A549 (cell line): Measurements from ENCODE around the gene MMP24OS. TPM values are rescaled to one million over a fixed set of nuclear protein-coding genes. Genes with fewer than 3 reads are reported as not detected.

Source experiments
- ATAC-seq, 2 experiments: fragments of 200-7000 bp in 1 of 2; fragments of >200 bp in 1 of 2; cut with Nextera tagmentation in 1 of 2; cut with Tn5 transposase in 1 of 2; 3 replicates each; pipeline versions ENCODE4 v1.8.0 to v1.9.1; 2018 to 2020; ENCODE audit warnings: mild to moderate bottlenecking in 1 of 2, moderate library complexity in 1 of 2
- CTCF ChIA-PET: fragments of 300-600 bp; sonication (Branson Sonifier 250); formaldehyde crosslinking; extraction: SDS; loops from one replicate; lab custom pipeline; 2021; ENCODE audit warnings: antibody characterized with exemption, inconsistent platforms; lab: Yijun Ruan, JAX
- POLR2A ChIA-PET: fragments of 350-600 bp; formaldehyde crosslinking; extraction: SDS; loops from one replicate; lab custom pipeline; 2021; ENCODE audit warnings: antibody characterized with exemption, inconsistent platforms; lab: Yijun Ruan, JAX
- DNase-seq, 2 experiments: peaks; one replicate each; pipeline versions ENCODE4 v3.0.0 to v3.0.0-alpha.2; 2011 to 2016; ENCODE audit warnings: low read depth in 1 of 2, low spot score in 1 of 2
- FAIRE-seq: peaks from 2 replicates; lab custom pipeline; 2011; peaks lifted over from hg19 to GRCh38; lab: Jason Lieb, UNC
- H3K27ac ChIP-seq, 2 experiments: fragments of >200 bp; sonication (Bioruptor Twin); formaldehyde crosslinking; 3 replicates each; pipeline ENCODE4 v1.5.1; 2016 to 2017
- H3K4me1 ChIP-seq: fragments of >200 bp; sonication (Bioruptor Twin); formaldehyde crosslinking; 3 replicates; pipeline ENCODE4 v1.6.1; 2016
- H3K4me2 ChIP-seq: fragments of >200 bp; sonication (Bioruptor Twin); formaldehyde crosslinking; 3 replicates; pipeline ENCODE4 v1.6.1; 2016
- H3K4me3 ChIP-seq: fragments of >200 bp; sonication (Bioruptor Twin); formaldehyde crosslinking; 3 replicates; pipeline ENCODE4 v1.5.1; 2016
- H3K9me3 ChIP-seq: fragments of >200 bp; sonication (Bioruptor Twin); formaldehyde crosslinking; 3 replicates; pipeline ENCODE4 v1.6.1; 2016
- CBX2 ChIP-seq: fragments of 200-600 bp; sonication (generic); IDR thresholded peaks from 2 replicates; pipeline ENCODE4 v1.6.1; 2016; ENCODE audit warnings: low read depth, mild to moderate bottlenecking, borderline replicate concordance
- CBX8 ChIP-seq: fragments of 200-600 bp; sonication (generic); IDR thresholded peaks from 2 replicates; pipeline ENCODE4 v1.6.1; 2016
- CHD2 ChIP-seq: fragments of 150-350 bp; IDR thresholded peaks from 2 replicates; pipeline ENCODE4 v1.6.1; 2014; ENCODE audit warnings: low read length; ENCODE audit not compliant: partially characterized antibody
- FOSB ChIP-seq: fragments of 250-450 bp; sonication (Bioruptor Pico); IDR thresholded peaks from 2 replicates; pipeline ENCODE4 v1.5.0; 2020; ENCODE audit warnings: mild to moderate bottlenecking, moderate library complexity
- FOXS1 ChIP-seq: fragments of 250-450 bp; sonication (Bioruptor Pico); IDR thresholded peaks from 2 replicates; pipeline ENCODE4 v1.5.0; 2020; ENCODE audit warnings: mild to moderate bottlenecking, moderate library complexity
- HDAC2 ChIP-seq: fragments of 200-600 bp; sonication (generic); IDR thresholded peaks from 2 replicates; pipeline ENCODE4 v1.6.1; 2016
- HOXB13 ChIP-seq: fragments of 250-450 bp; sonication (Bioruptor Pico); IDR thresholded peaks from 2 replicates; pipeline ENCODE4 v1.5.0; 2020; ENCODE audit warnings: low read depth, mild to moderate bottlenecking, moderate library complexity
- KDM5A ChIP-seq: fragments of 200-600 bp; sonication (generic); IDR thresholded peaks from 2 replicates; pipeline ENCODE4 v1.6.1; 2016; ENCODE audit warnings: antibody characterized with exemption, mild to moderate bottlenecking
- MAFK ChIP-seq: fragments of 450-650 bp; IDR thresholded peaks from 2 replicates; pipeline ENCODE4 v1.6.1; 2014; ENCODE audit not compliant: partially characterized antibody
- MYC ChIP-seq: IDR thresholded peaks from 2 replicates; pipeline ENCODE4 v1.6.1; 2012; ENCODE audit warnings: mild to moderate bottlenecking, inconsistent platforms, low read length, improper control_type of control experiment, borderline replicate concordance
- NR3C1 ChIP-seq: fragments of >200 bp; sonication (Bioruptor Twin); formaldehyde crosslinking; IDR thresholded peaks from 3 replicates; pipeline ENCODE4 v1.6.1; 2017
- ZFP36 ChIP-seq: fragments of 450-650 bp; IDR thresholded peaks from 2 replicates; pipeline ENCODE4 v1.6.1; 2014; ENCODE audit warnings: borderline replicate concordance; ENCODE audit not compliant: partially characterized antibody
- ZNF302 ChIP-seq: fragments of 250-450 bp; sonication (Bioruptor Pico); IDR thresholded peaks from 2 replicates; pipeline ENCODE4 v1.9.0; 2021; ENCODE audit warnings: inconsistent platforms, mild to moderate bottlenecking, moderate library complexity
- WGBS: methylation state at CpG from one replicate; pipeline ENCODE4 v1.1.6; 2017; ENCODE audit errors: missing lambda C conversion rate; 5-methylcytosine and 5-hydroxymethylcytosine counted together
- polyA plus RNA-seq, 4 experiments: library from polyadenylated mRNA; depleted of rRNA in 3 of 4; stranded (reverse); fragments of >200 nt; fragmentation: RNase III in 1 of 4; extraction: RNeasy Plus Mini Kit Qiagen cat#74134 plus additional on column Dnase treatment in 1 of 4; gene quantifications; 2 replicates in 3 of 4; 3 replicates in 1 of 4; pipeline ENCODE4 v1.2.3, GENCODE V29; 2011 to 2017
- TF ChIP-seq, protein P1 (sequence below): fragments of 250-450 bp; sonication (Bioruptor Pico); IDR thresholded peaks from 2 replicates; pipeline ENCODE4 v1.5.0; 2020; ENCODE audit warnings: low read depth, mild to moderate bottlenecking, moderate library complexity
- TF ChIP-seq, protein P2 (sequence below): IDR thresholded peaks from 2 replicates; pipeline ENCODE4 v1.6.1; 2012
- TF ChIP-seq, protein P3 (sequence below): fragments of >200 bp; sonication (Bioruptor Twin); formaldehyde crosslinking; IDR thresholded peaks from 3 replicates; pipeline ENCODE4 v1.6.1; 2016
- TF ChIP-seq, protein P4 (sequence below): fragments of >200 bp; sonication (Bioruptor Twin); formaldehyde crosslinking; IDR thresholded peaks from 2 replicates; pipeline ENCODE4 v1.6.1; 2016
- TF ChIP-seq, protein P5 (sequence below): fragments of 250-450 bp; sonication (Bioruptor Pico); IDR thresholded peaks from 2 replicates; pipeline ENCODE4 v1.5.0; 2021; ENCODE audit warnings: mild to moderate bottlenecking, moderate library complexity, borderline replicate concordance
- TF ChIP-seq, protein P6 (sequence below): fragments of 450-650 bp; IDR thresholded peaks from 2 replicates; pipeline ENCODE4 v1.6.1; 2014; ENCODE audit warnings: antibody characterized with exemption

The MMP24OS gene
- polyA plus RNA-seq, 2 of the 4 experiments (the other 2 are of a cell fraction): 13.6 to 40.5 TPM

DNA sequence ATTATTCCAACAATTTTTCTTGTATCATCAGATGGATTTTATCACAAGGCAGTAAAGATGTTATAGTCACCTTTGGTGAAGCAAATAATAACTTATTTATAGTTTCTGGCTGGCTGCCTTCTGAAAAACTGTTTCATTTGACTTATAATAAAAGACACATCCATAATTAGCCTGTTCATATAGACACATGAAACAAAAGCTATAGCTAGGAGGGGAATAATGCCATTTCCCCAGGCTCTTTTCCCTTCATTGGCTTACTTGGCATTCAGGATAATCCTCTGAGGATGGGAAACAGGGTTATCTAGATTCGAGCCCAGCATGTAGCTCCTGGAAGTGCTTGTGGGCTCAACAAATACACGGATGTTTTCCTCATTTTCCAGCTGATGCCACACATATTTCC, 33.9 kb downstream of the MMP24OS start:
- CTCF ChIA-PET: interaction anchor here (0.6 to 1.7 kb wide), 5 partner anchors 16 to 334 kb away, joined by 3 to 4 read pairs (median 3); partner anchors contain the start of gene MMP24OS
- TF ChIP-seq, protein P1, sequence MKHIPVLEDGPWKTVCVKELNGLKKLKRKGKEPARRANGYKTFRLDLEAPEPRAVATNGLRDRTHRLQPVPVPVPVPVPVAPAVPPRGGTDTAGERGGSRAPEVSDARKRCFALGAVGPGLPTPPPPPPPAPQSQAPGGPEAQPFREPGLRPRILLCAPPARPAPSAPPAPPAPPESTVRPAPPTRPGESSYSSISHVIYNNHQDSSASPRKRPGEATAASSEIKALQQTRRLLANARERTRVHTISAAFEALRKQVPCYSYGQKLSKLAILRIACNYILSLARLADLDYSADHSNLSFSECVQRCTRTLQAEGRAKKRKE: no peak
- TF ChIP-seq KDM5A (no peak), CBX2 (no peak), HDAC2 (no peak), ZNF302 (CRISPR knock-in tag) (no peak), MYC (no peak), FOSB (CRISPR knock-in tag) (no peak), FOXS1 (no peak), CBX8 (no peak), ZFP36 (no peak), HOXB13 (CRISPR knock-in tag) (no peak), MAFK (no peak), CHD2 (no peak), NR3C1 (no peak)
- TF ChIP-seq, protein P2, sequence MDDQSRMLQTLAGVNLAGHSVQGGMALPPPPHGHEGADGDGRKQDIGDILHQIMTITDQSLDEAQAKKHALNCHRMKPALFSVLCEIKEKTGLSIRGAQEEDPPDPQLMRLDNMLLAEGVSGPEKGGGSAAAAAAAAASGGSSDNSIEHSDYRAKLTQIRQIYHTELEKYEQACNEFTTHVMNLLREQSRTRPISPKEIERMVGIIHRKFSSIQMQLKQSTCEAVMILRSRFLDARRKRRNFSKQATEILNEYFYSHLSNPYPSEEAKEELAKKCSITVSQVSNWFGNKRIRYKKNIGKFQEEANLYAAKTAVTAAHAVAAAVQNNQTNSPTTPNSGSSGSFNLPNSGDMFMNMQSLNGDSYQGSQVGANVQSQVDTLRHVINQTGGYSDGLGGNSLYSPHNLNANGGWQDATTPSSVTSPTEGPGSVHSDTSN: no peak
- TF ChIP-seq, protein P3, sequence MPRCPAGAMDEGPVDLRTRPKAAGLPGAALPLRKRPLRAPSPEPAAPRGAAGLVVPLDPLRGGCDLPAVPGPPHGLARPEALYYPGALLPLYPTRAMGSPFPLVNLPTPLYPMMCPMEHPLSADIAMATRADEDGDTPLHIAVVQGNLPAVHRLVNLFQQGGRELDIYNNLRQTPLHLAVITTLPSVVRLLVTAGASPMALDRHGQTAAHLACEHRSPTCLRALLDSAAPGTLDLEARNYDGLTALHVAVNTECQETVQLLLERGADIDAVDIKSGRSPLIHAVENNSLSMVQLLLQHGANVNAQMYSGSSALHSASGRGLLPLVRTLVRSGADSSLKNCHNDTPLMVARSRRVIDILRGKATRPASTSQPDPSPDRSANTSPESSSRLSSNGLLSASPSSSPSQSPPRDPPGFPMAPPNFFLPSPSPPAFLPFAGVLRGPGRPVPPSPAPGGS: no peak
- TF ChIP-seq, protein P4, sequence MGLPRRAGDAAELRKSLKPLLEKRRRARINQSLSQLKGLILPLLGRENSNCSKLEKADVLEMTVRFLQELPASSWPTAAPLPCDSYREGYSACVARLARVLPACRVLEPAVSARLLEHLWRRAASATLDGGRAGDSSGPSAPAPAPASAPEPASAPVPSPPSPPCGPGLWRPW: no peak
- TF ChIP-seq, protein P5, sequence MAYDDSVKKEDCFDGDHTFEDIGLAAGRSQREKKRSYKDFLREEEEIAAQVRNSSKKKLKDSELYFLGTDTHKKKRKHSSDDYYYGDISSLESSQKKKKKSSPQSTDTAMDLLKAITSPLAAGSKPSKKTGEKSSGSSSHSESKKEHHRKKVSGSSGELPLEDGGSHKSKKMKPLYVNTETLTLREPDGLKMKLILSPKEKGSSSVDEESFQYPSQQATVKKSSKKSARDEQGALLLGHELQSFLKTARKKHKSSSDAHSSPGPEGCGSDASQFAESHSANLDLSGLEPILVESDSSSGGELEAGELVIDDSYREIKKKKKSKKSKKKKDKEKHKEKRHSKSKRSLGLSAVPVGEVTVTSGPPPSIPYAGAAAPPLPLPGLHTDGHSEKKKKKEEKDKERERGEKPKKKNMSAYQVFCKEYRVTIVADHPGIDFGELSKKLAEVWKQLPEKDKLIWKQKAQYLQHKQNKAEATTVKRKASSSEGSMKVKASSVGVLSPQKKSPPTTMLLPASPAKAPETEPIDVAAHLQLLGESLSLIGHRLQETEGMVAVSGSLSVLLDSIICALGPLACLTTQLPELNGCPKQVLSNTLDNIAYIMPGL (CRISPR knock-in tag): no peak

DNA sequence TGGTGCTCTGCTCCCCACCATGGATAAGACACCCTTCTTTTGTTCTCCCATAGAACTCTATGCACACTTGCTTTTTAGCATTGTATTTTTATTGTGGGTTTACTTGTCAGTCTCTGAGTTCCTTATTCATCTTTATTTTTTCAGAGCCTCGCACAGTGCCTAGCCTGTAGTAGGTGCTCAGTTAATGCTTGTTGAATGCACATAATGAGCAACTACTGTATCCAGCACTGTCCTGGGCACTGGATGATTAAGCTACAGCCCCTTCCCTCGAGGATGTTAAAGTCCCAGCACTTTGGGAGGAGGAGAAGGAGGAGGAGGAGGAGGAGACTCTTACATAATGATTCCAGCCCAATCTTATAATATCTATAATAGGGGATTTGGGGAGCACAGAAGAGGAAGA, 34.6 kb downstream of the MMP24OS start:
- ChIA-PET CTCF (interaction anchor here (1.7 to 2.3 kb wide), 2 partner anchors 15 to 35 kb away, joined by 4 to 13 read pairs; no protein-coding TSS in a partner anchor), POLR2A (no interaction called here)
- H3K4me3 ChIP-seq: no peak overlapping the region
- 0 out of 6 replicates have a peak overlapping the region, but pooled peaks of 1 of the 2 experiments have one; percentile 38 for H3K27ac ChIP-seq
- 60% methylated on average over 2 of the region's 2 CpGs for WGBS
- FAIRE-seq (no peak), DNase-seq (no peak), ATAC-seq (no peak)
- peaks cover 23% of the 10 kb centered on the region for H3K4me1 ChIP-seq
- no peaks in the 10 kb centered on the region for H3K9me3 ChIP-seq
- TF ChIP-seq, protein P6, sequence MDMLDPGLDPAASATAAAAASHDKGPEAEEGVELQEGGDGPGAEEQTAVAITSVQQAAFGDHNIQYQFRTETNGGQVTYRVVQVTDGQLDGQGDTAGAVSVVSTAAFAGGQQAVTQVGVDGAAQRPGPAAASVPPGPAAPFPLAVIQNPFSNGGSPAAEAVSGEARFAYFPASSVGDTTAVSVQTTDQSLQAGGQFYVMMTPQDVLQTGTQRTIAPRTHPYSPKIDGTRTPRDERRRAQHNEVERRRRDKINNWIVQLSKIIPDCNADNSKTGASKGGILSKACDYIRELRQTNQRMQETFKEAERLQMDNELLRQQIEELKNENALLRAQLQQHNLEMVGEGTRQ: no peak
- no peak overlapping the region for H3K4me2 ChIP-seq

More for the DNA sequence above, 33.9 kb downstream of the MMP24OS start:
- FAIRE-seq (no peak), DNase-seq (no peak), ATAC-seq (no peak)
- H3K4me1 ChIP-seq: peaks cover 30% of the 10 kb centered on the region
- H3K4me3 ChIP-seq: no peak overlapping the region
- POLR2A ChIA-PET: no interaction called here
- 49% methylated on average over 2 of the region's 2 CpGs for WGBS
- H3K9me3 ChIP-seq: no peaks in the 10 kb centered on the region
- H3K27ac ChIP-seq: peak overlapping the region in 1 of 2 experiments; percentile 18; a peak in 1 of 6 replicates
- no peak overlapping the region for H3K4me2 ChIP-seq
